HG03095 (cell line): Measurements from ENCODE around the gene GPRIN2.
A peak's percentile ranks its signal among the peaks of the same experiment; 100 is the strongest.
"Not testable (repeated sequence)": the region's sequence is repeated elsewhere in the genome, so short reads cannot be mapped to it uniquely, and the experiment has no call there.

Experiments
- ATAC-seq: cut with Tn5 transposase; IDR thresholded peaks from one replicate; pipeline ENCODE4 v1.9.1; 2021; ENCODE audit warnings: moderate library complexity; ENCODE audit not compliant: unreplicated experiment

Gene GPRIN2

DNA sequence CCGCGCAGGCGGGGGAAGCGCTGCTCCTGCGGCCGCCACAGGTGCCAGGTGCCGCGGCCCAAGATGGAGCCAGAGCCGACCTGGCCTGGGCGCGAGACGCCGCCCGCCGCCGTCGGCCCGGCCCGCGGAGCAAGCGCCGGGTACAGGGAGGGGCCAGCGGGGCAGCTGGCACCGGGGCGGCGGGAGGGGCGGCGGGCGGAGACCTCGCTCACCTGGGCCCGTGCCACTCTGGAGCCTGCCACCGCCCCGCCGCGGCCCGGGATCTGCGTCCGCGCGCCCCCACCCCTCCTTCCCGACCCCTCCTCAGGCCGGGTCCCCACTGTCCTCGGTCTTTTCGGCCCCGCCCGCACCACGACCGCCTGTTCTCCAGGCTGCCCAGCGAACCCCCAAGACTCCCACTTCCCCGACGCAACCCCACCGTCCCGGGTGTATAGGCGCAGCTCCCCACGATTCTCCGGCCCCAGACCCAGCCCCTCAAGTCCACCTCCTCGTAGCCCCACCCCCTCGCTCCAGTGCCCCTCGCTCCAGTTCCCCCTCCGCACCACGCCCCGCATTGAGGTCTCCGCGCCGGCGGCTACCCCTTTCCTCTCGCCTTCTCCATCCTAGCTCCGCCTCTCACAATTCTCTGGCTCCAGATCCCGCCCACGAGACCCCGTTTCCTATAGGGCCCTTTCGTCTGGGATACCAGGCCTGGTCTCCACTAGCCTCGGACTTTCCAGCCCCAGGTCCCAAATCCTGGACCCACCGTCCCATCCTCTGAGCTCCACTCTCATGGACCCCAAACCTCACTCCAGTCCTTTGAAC, at the start of gene GPRIN2:
Gene GPRIN2 (minus strand): TSS at position 144 of the 804 bp plus-strand sequence. CDS start 5,922 bp downstream, outside the sequence.
- ATAC-seq: no peak

DNA sequence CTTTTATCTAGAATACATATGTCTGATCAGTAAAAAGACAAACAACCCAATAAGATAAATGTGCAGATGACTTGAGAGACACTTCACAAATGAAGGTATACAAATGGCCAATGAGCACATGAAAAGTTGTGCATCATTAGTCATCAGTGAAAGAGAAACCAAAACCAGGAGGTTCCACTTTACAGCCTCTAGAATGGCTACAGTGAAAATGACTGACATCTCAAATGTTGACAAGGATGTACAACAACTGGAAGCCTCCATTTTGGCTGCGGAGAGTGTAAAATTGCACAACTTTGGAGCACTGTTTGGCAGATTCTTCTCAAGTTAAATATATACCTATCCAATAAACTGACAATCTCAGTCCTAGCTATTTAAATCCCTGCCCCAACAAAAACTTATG, 44.1 kb upstream of the GPRIN2 start:
- ATAC-seq: not testable (repeated sequence)

DNA sequence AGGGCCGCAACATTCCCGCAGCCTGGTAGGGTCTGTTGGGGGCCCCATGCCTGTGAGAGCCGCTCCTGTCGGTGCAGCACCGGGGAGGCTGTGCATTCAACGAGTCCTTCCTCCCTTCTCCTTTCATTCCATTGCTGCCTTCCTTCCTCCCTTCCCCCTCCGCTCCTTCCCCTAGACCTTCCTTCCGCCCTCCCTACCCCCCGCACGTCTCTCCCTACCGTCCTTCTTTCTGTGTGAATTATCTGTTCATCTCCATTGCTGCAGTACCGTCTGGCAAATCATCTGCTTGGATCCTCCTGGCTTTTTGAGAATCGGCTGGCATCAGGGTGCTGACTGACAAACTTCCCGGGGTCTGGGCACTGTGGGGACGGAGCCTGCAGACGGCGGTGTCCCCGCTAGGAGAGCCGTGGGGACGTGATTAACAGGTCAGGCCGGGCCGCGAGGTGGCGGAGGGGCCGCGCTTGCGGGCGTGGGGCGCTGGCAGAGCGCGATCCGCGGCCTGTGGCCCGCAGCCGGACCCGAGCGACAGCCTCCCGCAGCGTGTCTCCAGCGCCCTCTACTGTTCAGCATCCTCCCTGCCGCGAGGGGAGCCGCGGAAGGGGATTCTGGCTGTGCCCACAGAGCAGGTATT, 41.3 kb upstream of the GPRIN2 start:
- ATAC-seq: peak; percentile 87

DNA sequence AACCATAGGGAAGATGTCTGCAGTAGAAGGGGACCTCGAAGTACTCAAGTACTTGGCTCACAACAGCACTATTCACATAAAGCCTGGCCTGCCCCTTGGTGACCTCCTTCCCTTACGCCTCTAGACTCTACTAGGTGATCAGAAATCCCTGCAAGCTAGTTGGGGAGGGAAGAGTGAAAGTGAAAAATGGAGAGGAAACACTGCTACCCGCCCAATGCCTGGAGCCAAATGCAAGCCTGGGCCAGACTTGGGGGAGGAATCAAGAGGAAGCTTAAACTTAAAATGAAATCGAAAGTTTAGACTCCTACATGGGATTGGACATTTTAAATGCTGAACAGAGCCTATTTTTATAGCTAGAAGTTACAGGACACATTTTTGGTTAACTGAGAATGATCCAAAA, 40.1 kb upstream of the GPRIN2 start:
- not testable (repeated sequence) for ATAC-seq

DNA sequence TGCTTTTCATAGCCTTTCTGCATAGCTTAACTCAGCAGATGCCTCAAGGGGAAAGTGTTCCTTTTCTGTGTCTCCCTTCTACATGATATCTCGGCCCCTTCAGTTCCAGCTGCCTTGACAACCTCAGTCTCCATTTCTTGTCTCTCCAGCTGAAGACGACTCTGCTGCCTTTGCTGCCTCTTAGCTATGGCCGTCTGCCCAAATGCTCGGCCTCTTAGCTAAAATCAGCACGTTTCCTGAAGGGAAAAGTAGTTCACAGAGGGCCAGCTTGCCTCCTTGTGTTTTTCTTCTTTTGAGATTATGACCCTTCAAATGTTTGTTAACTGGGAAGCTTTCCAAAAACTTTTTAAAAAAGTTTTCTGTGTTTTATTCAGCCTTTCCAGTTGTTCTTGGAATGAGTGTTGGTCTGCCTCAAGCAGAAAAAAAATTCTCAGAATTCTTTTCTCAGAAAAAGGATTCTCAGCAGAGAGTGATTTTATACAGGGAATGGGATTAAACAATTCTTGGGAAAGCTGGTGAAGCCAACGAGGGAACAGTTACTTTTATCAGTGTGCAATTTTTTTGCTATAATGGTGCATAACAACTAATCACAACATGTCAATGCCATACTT, 38.1 kb upstream of the GPRIN2 start:
- not testable (repeated sequence) for ATAC-seq

DNA sequence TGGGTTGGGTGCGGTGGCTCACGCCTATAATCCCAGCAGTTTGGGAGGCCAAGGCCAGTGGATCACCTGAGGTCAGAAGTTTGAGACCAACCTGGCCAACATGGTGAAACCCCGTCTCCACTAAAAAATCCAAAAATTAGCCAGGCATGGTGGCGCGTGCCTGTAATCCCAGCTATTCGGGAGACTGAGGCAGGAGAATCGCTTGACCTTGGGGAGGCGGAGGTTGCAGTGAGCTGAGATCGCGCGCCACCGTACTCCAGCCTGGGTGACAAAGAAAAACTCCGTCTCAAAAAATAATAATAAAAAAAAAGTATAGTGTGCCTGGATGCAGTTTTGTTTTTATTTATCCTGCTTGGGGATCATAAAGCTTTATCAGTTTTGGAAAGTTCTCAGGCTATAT, 36.8 kb upstream of the GPRIN2 start:
- ATAC-seq: not testable (repeated sequence)

DNA sequence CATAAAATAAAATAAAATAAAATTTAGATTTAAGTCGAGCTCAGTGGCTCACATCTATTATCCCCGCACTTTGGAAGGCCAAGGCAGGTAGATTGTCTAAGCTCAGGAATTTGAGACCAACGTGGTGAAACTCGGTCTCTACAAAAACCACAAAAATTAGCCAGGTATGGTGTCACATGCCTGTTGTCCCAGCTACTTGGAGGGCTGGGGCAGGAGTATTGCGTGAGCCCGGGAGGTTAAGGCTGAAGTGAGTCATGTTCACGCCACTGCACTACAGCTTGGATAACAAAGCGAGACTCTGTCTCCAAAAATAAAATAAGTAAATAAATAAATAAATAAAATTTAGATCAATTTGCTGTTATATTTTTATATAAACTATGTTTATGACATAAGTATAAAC, 34.6 kb upstream of the GPRIN2 start:
- ATAC-seq: not testable (repeated sequence)

DNA sequence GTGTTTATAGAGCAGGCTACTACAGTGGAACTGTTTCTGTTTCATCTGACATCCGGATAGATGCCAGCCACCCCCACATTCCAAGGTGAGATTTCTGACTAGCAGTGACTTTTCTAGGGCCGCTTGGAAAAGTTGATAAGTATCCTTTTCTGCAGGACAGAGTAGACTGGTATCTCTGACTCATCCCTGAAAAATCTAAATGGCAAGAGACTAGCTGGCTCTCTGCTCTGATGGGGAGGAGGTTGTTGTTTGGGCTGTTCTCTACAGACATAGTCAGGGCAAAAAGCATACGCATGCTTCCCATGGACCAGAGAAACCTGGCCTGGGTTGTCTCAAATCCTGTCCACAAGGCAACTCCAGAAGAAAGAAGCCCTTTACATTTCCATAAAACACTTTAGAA, 33.1 kb upstream of the GPRIN2 start:
- not testable (repeated sequence) for ATAC-seq

DNA sequence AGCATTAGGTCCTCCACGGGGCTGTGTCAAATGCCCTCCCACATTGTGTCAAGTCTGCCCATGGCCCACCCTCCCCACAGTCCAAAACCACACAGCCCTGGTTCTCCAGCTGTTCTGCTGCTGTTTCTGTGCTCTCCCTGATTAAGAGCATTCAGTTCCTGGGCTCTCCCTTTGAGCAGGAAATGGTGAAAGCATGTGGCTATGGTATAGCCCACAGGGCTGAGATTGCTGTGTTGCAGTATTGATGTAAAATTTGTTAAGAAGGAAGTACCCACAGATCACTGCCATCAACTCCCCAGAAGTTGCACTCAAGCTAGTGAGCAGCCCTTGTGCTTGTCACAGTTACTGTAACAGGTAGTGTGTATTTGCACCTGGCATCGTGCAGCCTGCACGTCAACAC, 31.8 kb upstream of the GPRIN2 start:
- not testable (repeated sequence) for ATAC-seq

DNA sequence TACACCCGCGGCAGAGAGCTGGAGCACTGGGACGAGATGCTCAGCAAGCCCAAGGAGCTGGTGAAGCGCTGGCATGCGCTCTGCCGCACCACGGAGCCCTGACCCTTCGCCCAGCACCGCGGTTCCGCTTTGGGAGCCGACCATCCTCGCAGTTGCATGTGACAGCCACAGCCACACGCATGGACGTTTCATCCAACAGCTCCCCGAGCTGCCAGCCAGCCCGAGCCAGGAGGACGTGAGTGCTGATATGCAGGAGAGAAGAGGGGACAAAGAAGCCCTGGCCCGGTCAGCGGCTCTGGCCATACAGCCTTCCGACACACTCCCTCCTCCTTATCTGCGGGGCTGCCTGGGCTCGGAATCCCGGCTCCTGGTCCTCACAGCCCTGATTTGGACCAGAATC, 31.1 kb upstream of the GPRIN2 start:
- ATAC-seq: not testable (repeated sequence)

DNA sequence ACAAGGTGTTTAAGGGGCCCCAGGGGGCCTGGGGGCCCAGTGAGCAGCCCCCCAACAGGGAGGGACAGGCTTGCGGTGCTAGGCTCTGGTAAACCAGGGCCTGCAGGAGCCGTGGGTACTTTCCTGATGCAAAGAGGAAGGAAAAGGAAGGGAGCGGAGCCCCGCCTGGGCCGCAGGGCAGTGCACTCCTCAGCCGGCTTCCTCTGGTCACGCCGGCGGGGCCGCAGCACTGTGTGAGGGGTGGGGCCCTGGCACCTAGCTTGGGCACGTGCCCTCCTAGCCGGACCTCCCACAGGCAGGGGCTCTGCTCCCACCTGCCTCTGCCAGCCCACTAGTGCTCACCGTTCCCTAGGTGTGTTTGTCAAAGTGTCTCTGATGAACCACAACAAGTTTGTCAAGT, 28.8 kb upstream of the GPRIN2 start:
- not testable (repeated sequence) for ATAC-seq

DNA sequence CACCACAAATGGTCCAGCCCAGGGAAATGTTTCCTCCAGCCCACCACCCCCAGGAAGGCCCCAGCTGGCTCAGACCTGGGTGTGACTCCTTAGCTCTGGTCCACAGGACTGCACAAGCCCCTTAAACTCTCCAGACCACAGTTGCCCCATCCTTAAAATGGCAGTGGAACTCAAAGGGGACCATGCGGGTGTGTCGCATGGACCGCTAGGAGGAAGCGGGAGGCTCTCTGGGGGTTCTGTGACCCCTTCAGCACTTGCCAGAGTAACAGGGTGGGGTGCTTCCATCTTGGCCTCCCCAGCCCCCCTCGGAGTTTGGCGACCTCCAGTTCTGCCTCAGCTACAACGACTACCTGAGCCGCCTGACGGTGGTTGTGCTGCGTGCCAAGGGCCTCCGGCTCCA, 27.7 kb upstream of the GPRIN2 start:
- ATAC-seq: not testable (repeated sequence)

DNA sequence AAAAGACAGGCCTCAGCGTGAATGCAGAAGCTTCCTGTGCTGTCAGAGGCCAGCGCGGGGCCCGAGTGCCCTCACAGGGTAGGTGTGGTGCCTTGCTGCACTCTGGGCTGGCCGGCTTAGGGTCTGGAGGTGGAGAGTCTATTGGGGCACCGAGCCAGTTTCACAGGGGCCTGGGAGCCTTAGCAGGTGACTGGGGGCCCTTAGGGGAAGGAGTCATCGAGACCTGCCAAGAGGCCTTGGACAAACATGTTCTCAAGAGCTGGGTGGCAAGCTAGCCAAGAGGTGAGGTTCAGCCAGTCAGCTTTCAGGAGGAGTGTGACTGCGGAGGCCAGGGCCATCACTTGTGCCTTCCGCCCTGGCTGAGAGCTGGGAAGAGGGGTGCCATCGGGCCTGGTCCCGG, 26.1 kb upstream of the GPRIN2 start:
- ATAC-seq: not testable (repeated sequence)

DNA sequence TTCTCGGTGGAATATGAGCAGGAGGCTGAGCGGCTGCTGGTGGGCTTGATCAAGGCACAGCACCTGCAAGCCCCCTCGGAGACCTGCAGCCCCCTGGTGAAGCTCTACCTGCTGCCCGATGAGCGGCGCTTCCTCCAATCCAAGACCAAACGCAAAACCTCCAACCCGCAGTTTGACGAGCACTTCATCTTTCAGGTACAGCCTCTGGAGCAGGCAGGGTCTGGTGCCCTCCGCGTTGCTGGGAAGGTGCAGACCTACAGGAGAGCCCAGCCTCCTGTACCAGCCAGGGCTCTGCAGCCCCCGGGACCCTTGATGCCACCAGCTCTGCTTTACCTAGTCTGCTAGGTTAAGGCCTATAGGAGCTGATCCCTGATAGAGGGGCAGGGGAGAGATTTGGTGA, 25.5 kb upstream of the GPRIN2 start:
- not testable (repeated sequence) for ATAC-seq

DNA sequence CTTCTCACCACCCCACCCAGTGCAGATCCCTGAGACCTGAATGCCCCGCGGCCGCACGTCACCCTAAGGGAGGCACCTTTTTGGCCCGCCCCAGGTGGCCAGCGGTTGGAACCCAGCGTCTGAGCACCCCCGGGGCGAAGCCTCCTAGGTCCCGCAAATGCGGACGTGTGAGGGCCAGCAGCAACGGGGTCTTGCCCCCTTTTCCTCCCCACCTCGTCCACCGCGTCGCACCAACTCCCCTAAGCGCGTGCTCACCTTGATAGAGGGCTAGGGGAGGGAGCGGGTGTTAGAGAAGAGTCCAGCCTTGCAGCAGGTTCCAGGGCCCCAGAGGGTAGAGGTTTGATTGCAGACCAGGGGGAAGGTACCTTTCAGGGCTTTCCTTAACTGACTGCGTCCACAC, 22.9 kb upstream of the GPRIN2 start:
- not testable (repeated sequence) for ATAC-seq

DNA sequence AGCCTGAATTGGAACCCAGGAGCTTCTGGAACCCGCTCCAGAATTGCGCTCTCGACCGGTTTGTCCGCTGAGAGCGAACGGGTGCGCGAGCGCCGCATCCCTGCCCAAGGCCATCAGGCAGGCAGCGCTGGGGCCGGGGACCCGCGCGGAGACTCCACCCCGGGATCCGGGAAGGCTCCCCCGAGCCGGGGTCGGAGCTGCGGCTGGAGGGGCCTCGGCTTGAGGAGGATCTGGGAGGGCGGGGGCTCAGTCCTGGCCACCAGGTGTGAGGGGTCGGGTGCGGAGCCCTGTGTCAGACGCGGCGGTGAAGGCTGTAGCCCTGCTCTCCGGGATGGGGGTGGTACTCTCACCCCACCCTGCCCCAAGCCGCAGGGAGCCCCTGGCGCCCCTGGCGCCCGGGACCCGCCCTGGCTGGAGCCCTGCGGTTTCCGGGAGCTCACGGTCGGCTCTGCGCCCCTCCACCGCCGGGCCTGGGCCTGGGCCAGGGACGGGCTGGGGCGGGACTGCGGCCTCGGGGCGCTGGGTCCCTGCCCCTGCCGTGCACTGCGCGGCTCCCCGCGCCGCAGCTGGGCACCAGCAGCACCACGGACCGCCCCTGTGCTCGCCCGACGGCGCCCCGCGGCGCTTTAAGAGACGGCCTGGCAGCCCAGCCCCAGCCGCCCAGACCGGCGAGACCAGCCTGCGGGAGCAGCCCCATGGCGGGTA, 22.2 kb upstream of the GPRIN2 start, which contains the start of gene SYT15:
Gene SYT15 (plus strand): TSS at position 655 of the 705 bp plus-strand sequence. CDS start 41 bp downstream, at position 696.
- ATAC-seq: not testable (repeated sequence)

DNA sequence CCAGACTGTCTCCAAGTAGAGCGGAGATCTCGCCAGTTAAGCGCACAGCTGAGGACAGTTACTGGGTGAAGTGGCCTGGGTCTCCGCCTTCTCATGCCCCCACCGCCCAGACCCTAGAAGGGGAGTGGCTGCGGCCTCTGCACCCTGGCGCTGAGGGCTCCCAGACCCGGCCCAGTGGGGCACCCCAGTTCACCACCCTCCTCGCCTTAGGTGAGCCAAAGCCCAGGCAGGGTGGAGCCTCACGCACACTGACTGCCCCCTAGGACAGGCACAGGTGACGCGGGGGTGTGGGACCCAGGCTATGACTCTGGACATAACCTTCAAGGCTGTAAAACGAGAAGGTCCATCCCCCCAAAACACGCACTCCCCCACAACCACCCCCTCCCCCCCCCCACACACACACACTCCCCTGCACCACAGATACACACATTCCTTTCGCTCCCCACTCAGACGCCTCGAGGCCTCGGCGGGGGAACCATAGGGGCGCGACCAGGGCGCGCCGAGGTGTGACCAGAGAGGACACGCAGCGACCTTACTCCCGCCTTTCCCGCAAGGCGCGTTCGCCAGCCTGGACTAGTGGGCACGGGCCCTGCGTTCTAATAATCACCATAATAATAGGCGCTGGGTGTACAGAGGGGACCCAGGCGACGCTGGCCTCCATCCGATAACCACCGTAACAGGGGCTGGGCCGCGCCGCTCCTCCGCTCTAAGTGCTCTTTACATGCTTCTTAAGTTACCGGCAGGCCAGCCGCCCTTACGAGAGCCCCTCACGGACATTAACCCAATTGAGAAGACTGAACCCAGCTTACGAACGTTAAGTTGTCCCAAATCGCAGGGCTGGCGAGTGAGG, 21.4 kb upstream of the GPRIN2 start:
- ATAC-seq: not testable (repeated sequence)

DNA sequence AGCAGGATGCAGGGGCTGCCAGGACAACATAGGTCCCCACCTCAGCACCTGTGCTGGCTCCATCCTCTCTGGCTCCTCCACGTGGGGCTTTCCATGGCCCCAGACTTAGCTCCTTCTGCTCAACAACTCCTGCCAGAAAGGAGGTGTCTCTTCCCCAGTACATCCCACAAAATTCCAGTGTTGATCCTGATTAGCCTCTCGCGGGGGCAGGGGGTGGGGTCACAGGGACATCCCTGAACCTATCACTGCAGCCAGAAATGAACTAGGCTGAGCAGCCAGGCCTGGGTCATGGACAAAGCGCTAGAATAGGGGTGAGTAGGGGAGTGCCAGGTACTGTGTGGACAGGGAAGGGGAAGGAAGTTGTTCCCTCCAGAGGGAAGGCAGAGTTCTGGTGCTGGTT, 17.4 kb upstream of the GPRIN2 start:
- not testable (repeated sequence) for ATAC-seq

DNA sequence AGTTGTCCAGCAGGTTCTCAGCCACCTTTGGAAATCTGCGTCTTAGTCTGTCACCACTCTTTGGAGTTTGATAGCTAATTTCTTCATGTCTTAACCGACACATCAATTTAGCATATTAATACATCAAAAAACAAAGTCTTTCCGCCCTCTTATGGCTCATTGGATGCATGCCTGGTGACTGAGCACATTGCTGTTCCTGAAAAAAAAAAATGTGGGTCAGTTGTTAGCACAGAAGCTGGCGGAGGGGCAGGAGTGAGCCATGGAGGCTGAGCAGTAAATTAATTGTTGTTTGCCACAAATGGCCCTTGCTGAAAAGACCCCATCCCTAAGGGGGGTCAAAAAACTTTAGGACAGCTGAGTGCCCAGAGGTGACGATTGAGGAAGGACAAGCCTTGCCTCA, 16.9 kb upstream of the GPRIN2 start:
- not testable (repeated sequence) for ATAC-seq

DNA sequence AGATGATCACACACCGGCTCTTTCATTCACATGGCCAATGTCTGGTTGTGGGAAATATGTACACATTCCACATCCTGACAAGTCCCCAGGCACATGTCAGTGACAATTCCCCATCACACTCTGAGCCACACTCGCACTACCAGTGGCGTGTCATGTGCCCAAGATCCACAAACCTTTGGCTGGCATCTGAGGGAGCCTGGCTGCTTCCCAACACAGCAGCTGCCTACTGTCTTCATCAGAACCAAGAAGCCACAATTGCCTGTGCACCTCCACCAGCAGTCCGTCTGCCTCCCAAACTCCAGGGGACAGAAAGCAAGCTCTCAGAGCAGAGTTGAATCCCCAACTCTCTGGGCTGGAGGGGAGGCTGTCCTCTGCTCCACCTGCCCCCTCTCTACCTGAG, 16.3 kb upstream of the GPRIN2 start:
- not testable (repeated sequence) for ATAC-seq
